ENCODE data around the gene NUP62. TPM values are rescaled to one million over a fixed set of nuclear protein-coding genes. Genes with fewer than 3 reads are reported as not detected.

The NUP62 gene
- total and polyA plus RNA-seq, 2 experiments from 2014 or later = 55.5 to 99.4 TPM

DNA sequence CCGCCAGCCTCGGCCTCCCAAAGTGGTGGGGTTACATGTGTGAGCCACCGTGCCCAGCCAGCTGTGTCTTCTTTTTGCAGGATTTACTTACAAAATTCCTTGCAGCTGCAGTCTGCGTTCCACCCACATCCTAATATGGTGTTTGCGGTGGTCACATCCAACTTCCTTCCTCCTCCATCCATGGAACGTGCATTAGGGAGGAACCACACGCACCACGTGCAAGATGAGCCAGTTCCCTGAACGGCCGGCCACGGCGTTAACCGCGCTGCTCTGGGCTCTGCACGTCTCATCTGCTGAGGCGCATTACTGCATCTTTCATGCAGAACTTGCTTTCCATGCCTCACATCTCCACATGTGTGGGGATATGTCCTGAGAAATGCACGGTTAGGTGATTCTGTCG is 44.7 kb upstream of the NUP62 start (continued):
- TF ChIP-seq ZNF462 (CRISPR knock-in tag; IDR thresholded peaks at IDR 0.05) (no peak), EZH2 (IDR thresholded peaks at IDR 0.05; ENCODE audit: low read depth, unreplicated experiment) (no peak)

GRCh38 chr19:49972841-49973240 is 43.5 kb upstream of the NUP62 start:
- TF ChIP-seq EZH2 (IDR thresholded peaks at IDR 0.05; ENCODE audit: low read depth, unreplicated experiment) = no peak
- TF ChIP-seq CTCF (conservative IDR thresholded peaks at IDR 0.05; ENCODE audit: low read depth in 2 of 2) = no peak
- no peak for TF ChIP-seq ZNF114 (CRISPR knock-in tag; IDR thresholded peaks at IDR 0.05)
- no peaks in the 10 kb centered on the region for H3F3A ChIP-seq (replicated peaks; ENCODE audit: low read depth)
- no peak overlapping the region for H3K4me3 ChIP-seq
- Mint-ChIP-seq H3K4me1 (no peaks in the 10 kb centered on the region), H3K36me3 (ENCODE audit: low read depth) (no peaks in the 10 kb centered on the region; the same call in 1 of the 3 replicates), H3K27me3 (ENCODE audit: insufficient read depth, low read depth, poor library complexity) (peaks cover 8% of the 10 kb centered on the region), H3K4me3 (no peak overlapping the region), H3K9me3 (no peaks in the 10 kb centered on the region), H3K27ac (no peak overlapping the region; the same call in 1 of the 2 replicates)
- no peaks in the 10 kb centered on the region for H3K79me2 ChIP-seq (replicated peaks; ENCODE audit: insufficient read depth)
- DNase-seq (ENCODE audit: low spot score) (no peak), ATAC-seq (no peak)
- no peak overlapping the region for H3K4me2 ChIP-seq
- no peaks in the 10 kb centered on the region for H3K9me2 ChIP-seq (ENCODE audit: insufficient read depth)
- H3K4me1 ChIP-seq (ENCODE audit: insufficient read depth) = no peaks in the 10 kb centered on the region
- H3K36me3 ChIP-seq (ENCODE audit: insufficient read depth) = no peaks in the 10 kb centered on the region
- no peak overlapping the region for H3K27ac ChIP-seq (ENCODE audit: low read depth)
- no peak overlapping the region for H2AFZ ChIP-seq
- no peaks in the 10 kb centered on the region for H3K27me3 ChIP-seq (ENCODE audit: insufficient read depth)
- H4K20me1 ChIP-seq (replicated peaks; ENCODE audit: insufficient read depth) = no peaks in the 10 kb centered on the region
